HepG2 (cell line): ENCODE data around the gene DMBT1. TPM values are rescaled to one million over a fixed set of nuclear protein-coding genes. Genes with fewer than 3 reads are reported as not detected.

Source experiments
- ATAC-seq: fragments of 200-7000 bp; cut with Tn5 transposase; 3 replicates; pipeline ENCODE4 v1.9.1; 2020; ENCODE audit warnings: mild to moderate bottlenecking, moderate library complexity
- BruUV-seq: library from RNA; stranded (reverse); fragments of 400-500 nt; replicated peaks from 2 replicates; lab custom pipeline; 2021; lab: Mats Ljungman, UMichigan
- CTCF ChIA-PET: fragments of 300-600 bp; formaldehyde crosslinking; extraction: SDS; loops from one replicate; lab custom pipeline; 2021; ENCODE audit warnings: low total read pairs, inconsistent platforms, low intra/inter-chr PET ratio; lab: Yijun Ruan, JAX
- POLR2A ChIA-PET: fragments of 350-600 bp; sonication (Branson Sonifier 250); formaldehyde crosslinking; loops from one replicate; lab custom pipeline; 2020; ENCODE audit warnings: antibody characterized with exemption, inconsistent platforms; lab: Yijun Ruan, JAX
- DNase-seq: peaks from one replicate; pipeline ENCODE4 v3.0.0-alpha.2; 2015; ENCODE audit warnings: low spot score
- FAIRE-seq: peaks from 3 replicates; lab custom pipeline; 2011; peaks lifted over from hg19 to GRCh38; lab: Jason Lieb, UNC
- H2AFZ ChIP-seq: one replicate; pipeline ENCODE4 v1.6.1; 2011; ENCODE audit warnings: low read length, inconsistent platforms
- H3K27ac ChIP-seq: fragments of 300-600 bp; 3 replicates; pipeline ENCODE4 v1.8.0; 2011; ENCODE audit warnings: mixed run types, mild to moderate bottlenecking, mixed read lengths, low read length, inconsistent platforms; ENCODE audit not compliant: insufficient read depth; ENCODE audit errors: extremely low read length
- H3K27me3 ChIP-seq, 2 experiments: fragments of 200-600 bp in 1 of 2; 2 replicates in 1 of 2; 3 replicates in 1 of 2; pipeline versions ENCODE4 v1.6.0 to v1.8.0; 2011; ENCODE audit warnings: low read length in 2 of 2, mild to moderate bottlenecking in 2 of 2, moderate library complexity in 2 of 2, inconsistent platforms in 1 of 2; ENCODE audit not compliant: insufficient read depth in 2 of 2, control insufficient read depth in 1 of 2
- H3K36me3 ChIP-seq, 2 experiments: fragments of 200-600 bp in 1 of 2; replicated peaks in 1 of 2; 2 replicates in 1 of 2; 3 replicates in 1 of 2; pipeline versions ENCODE4 v1.5.1 to v1.8.0; 2011; ENCODE audit warnings: low read length in 2 of 2, inconsistent platforms in 1 of 2; ENCODE audit not compliant: insufficient read depth in 2 of 2, control insufficient read depth in 1 of 2
- H3K4me1 ChIP-seq: 2 replicates; pipeline ENCODE4 v1.5.1; 2012; ENCODE audit warnings: low read length, inconsistent platforms; ENCODE audit not compliant: insufficient read depth
- H3K4me2 ChIP-seq: 2 replicates; pipeline ENCODE4 v1.6.0; 2011; ENCODE audit warnings: low read depth, low read length, inconsistent platforms
- H3K4me3 ChIP-seq, 3 experiments: fragments of 200-600 bp in 1 of 3; sonication (generic), shearing (Covaris generic) in 1 of 3; replicated peaks in 1 of 3; 2 replicates each; pipeline ENCODE4 v1.5.1; 2011 to 2016; ENCODE audit warnings: low read length in 3 of 3, inconsistent platforms in 2 of 3, low read depth in 2 of 3, mild to moderate bottlenecking in 2 of 3, control low read depth in 1 of 3, mixed read lengths in 1 of 3; ENCODE audit not compliant: insufficient read depth in 1 of 3
- H3K79me2 ChIP-seq: one replicate; pipeline ENCODE4 v1.6.1; 2011; ENCODE audit warnings: low read length, inconsistent platforms; ENCODE audit not compliant: insufficient read depth
- H3K9ac ChIP-seq: 2 replicates; pipeline ENCODE4 v1.6.0; 2011; ENCODE audit warnings: mild to moderate bottlenecking, low read depth, low read length, inconsistent platforms; ENCODE audit not compliant: insufficient read depth
- H3K9me3 ChIP-seq: 2 replicates; pipeline ENCODE4 v1.5.1; 2012; ENCODE audit warnings: mild to moderate bottlenecking, low read length
- H4K20me1 ChIP-seq: 2 replicates; pipeline ENCODE4 v1.6.0; 2011; ENCODE audit warnings: inconsistent platforms, mild to moderate bottlenecking, low read length, moderate library complexity; ENCODE audit not compliant: insufficient read depth
- FIP1L1 ChIP-seq: fragments of 200-400 bp; formaldehyde crosslinking; IDR thresholded peaks from 2 replicates; pipeline ENCODE4 v1.6.1; 2018; ENCODE audit warnings: low read depth, mild to moderate bottlenecking, low read length, moderate library complexity, borderline replicate concordance; ENCODE audit not compliant: insufficient read depth
- HHEX ChIP-seq: IDR thresholded peaks from 2 replicates; pipeline ENCODE4 v1.6.1; 2016; ENCODE audit warnings: control low read depth
- NKX3-1 ChIP-seq: sonication (generic); formaldehyde crosslinking; IDR thresholded peaks from 2 replicates; pipeline ENCODE4 v1.5.0; 2020; ENCODE audit warnings: missing genetic modification reagents
- RELA ChIP-seq: sonication (generic); formaldehyde crosslinking; IDR thresholded peaks from 2 replicates; pipeline ENCODE4 v1.4.0; 2020; ENCODE audit warnings: missing genetic modification reagents
- ZNF552 ChIP-seq: sonication (generic); formaldehyde crosslinking; IDR thresholded peaks from 2 replicates; pipeline ENCODE4 v1.9.0; 2022; ENCODE audit warnings: missing genetic modification reagents, mild to moderate bottlenecking, borderline replicate concordance
- ZNF775 ChIP-seq: sonication (generic); formaldehyde crosslinking; IDR thresholded peaks from 2 replicates; pipeline ENCODE4 v1.4.0; 2020; ENCODE audit warnings: missing genetic modification reagents, mild to moderate bottlenecking, moderate library complexity, borderline replicate concordance
- ZNF800 ChIP-seq: sonication (generic); formaldehyde crosslinking; IDR thresholded peaks from 2 replicates; pipeline ENCODE4 v1.4.0; 2020; ENCODE audit warnings: missing genetic modification reagents
- WGBS: methylation state at CpG from one replicate; pipeline ENCODE4 v1.1.6; 2017; ENCODE audit warnings: low lambda C conversion rate; 5-methylcytosine and 5-hydroxymethylcytosine counted together
- in situ Hi-C: cut with HindIII; loops from 2 replicates; pipeline ENCODE4 v1.10.0; 2017; ENCODE audit warnings: low pct_unique_long_range_greater_than_20kb; ENCODE audit not compliant: extremely low pct_ligation_motif_present
- intact Hi-C: fragments of 100-400 bp; cut with micrococcal nuclease; formaldehyde crosslinking; loops from one replicate; pipeline ENCODE4 v1.10.0; 2022; ENCODE audit not compliant: unreplicated experiment
- polyA plus RNA-seq, 8 experiments: library from polyadenylated mRNA; depleted of rRNA in 3 of 8; stranded (reverse) in 7 of 8; unstranded in 1 of 8; fragments of >200 nt; fragmentation: Illumina TruSeq in 4 of 8; extraction: Trizol in 4 of 8; gene quantifications; 2 replicates each; pipeline versions ENCODE4 v1.2.1 to v1.2.3, GENCODE V29; 2011 to 2016; ENCODE audit warnings: low read depth in 4 of 8, missing spikeins in 1 of 8, mixed read lengths in 1 of 8; ENCODE audit not compliant: insufficient read depth in 1 of 8
- total RNA-seq, 5 experiments: library from RNA; depleted of rRNA; stranded (reverse); fragments of >200 nt; fragmentation: Illumina TruSeq; extraction: Trizol; gene quantifications; 2 replicates each; pipeline ENCODE4 v1.2.3, GENCODE V29; 2016; ENCODE audit warnings: low read depth in 1 of 5

Gene DMBT1
- total and polyA plus RNA-seq, 2 of the 13 experiments (the other 11 are each of a cell fraction or from before 2014, with no cell fraction given) = not detected

- Histone ChIP-seq H3K36me3 (no peaks in the 10 kb centered on the region), H3K27ac (no peak overlapping the region), H4K20me1 (no peaks in the 10 kb centered on the region), H3K9me3 (no peaks in the 10 kb centered on the region), H3K9ac (no peak overlapping the region), H3K79me2 (no peaks in the 10 kb centered on the region), H3K27me3 (peaks cover 0 to 9% of the 10 kb centered on the region in 2 experiments; a peak in 3 of 5 replicates), H3K4me3 (no peak overlapping the region), H2AFZ (no peak overlapping the region), H3K4me2 (no peak overlapping the region), H3K4me1 (no peaks in the 10 kb centered on the region)
- intact Hi-C loops = loop anchor here (10.0 kb wide), 1 partner anchor 116 kb away; no protein-coding TSS in a partner anchor
- no peak for DNase-seq
- POLR2A ChIA-PET = no interaction called here
- in situ Hi-C loops = no loop called here
- CTCF ChIA-PET = no interaction called here
- TF ChIP-seq NKX3-1 (CRISPR knock-in tag) (no peak), ZNF800 (CRISPR knock-in tag) (no peak), RELA (CRISPR knock-in tag) (no peak), HHEX (CRISPR knock-in tag) (no peak), ZNF775 (CRISPR knock-in tag) (no peak), ZNF552 (CRISPR knock-in tag) (no peak)
- no peak for ATAC-seq
- WGBS = 35% methylated on average over 6 of the region's 6 CpGs
- FAIRE-seq = no peak
- BruUV-seq = no TSS peak
These were observed 658 bp downstream of the DMBT1 start for GRCh38 chr10:122561212-122561611.

GRCh38 chr10:122561792-122562191, 1.2 kb downstream of the DMBT1 start:
- no peaks in the 10 kb centered on the region for H4K20me1 ChIP-seq
- FAIRE-seq = no peak
- BruUV-seq = no TSS peak
- no peak overlapping the region for H3K27ac ChIP-seq
- H3K9ac ChIP-seq = no peak overlapping the region
- no peak overlapping the region for H2AFZ ChIP-seq
- H3K79me2 ChIP-seq = no peaks in the 10 kb centered on the region
- H3K4me3 ChIP-seq = no peak overlapping the region
- ATAC-seq = no peak
- no peaks in the 10 kb centered on the region for H3K9me3 ChIP-seq
- no peak overlapping the region for H3K4me2 ChIP-seq
- H3K27me3 ChIP-seq = peaks cover 0 to 9% of the 10 kb centered on the region in 2 experiments; a peak in 3 of 5 replicates
- no peaks in the 10 kb centered on the region for H3K36me3 ChIP-seq
- intact Hi-C loops (loop anchor here (10.0 kb wide), 1 partner anchor 117 kb away; no protein-coding TSS in a partner anchor), in situ Hi-C loops (no loop called here)
- DNase-seq = no peak
- ChIA-PET CTCF (no interaction called here), POLR2A (no interaction called here)
- H3K4me1 ChIP-seq = no peaks in the 10 kb centered on the region
- no peak for TF ChIP-seq FIP1L1
